RWPE1 (cell line): ENCODE data around the gene TNFSF15.

Source experiments
- CTCF ChIA-PET: fragments of 350-600 bp; sonication (Branson Sonifier 250); formaldehyde crosslinking; extraction: SDS; loops from one replicate; lab custom pipeline; 2021; lab: Yijun Ruan, JAX
- POLR2A ChIA-PET: fragments of 400-600 bp; formaldehyde crosslinking; extraction: SDS; loops from one replicate; lab custom pipeline; 2020; ENCODE audit warnings: antibody characterized with exemption; ENCODE audit not compliant: low non-redundant PET; lab: Yijun Ruan, JAX
- DNase-seq: peaks from one replicate; pipeline ENCODE4 v3.0.0; 2012; ENCODE audit warnings: low spot score
- H3K27ac ChIP-seq: fragments of 450-650 bp; 2 replicates; pipeline ENCODE4 v1.5.1; 2017
- CTCF ChIP-seq: fragments of 450-650 bp; conservative IDR thresholded peaks from 2 replicates; pipeline ENCODE4 v1.5.1; 2017; ENCODE audit warnings: low read depth, mild to moderate bottlenecking

TNFSF15 gene

GRCh38 chr9:114787781-114788498 lies 17.9 kb downstream of the TNFSF15 start:
- peak overlapping the region; percentile 86 for H3K27ac ChIP-seq
- TF ChIP-seq CTCF = no peak
- CTCF ChIA-PET = interaction anchor here (0.6 to 1.2 kb wide), 3 partner anchors 91 to 353 kb away, joined by 3 to 5 read pairs (median 4); no protein-coding TSS in a partner anchor
- peak; percentile 91 for DNase-seq
- POLR2A ChIA-PET = no interaction called here

DNA sequence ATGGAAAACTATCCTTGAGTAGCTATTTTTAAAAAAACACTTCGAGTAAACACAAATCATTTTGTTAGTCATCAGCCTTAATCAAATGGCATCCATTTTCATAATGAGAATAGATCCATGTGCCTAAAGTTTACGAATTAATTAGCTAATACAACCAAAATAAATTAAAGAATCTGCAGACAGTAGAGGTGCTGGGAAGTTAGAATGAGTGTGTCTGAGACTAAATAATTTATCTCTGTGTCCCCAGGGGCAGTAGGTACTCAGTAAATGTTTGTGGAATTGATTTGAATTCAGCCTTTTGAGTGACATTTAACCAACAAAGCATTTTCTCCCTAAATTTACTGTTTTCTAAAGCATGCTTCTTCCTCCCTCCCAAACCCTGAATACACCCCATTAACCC lies 18.6 kb downstream of the TNFSF15 start:
- no peak for TF ChIP-seq CTCF
- ChIA-PET POLR2A (no interaction called here), CTCF (interaction anchor here (0.6 kb wide), 1 partner anchor 353 kb away, joined by 5 read pairs; no protein-coding TSS in a partner anchor)
- DNase-seq = no peak
- no peak overlapping the region for H3K27ac ChIP-seq

GRCh38 chr9:114785866-114786650 lies 19.8 kb downstream of the TNFSF15 start:
- POLR2A ChIA-PET = no interaction called here
- peak overlapping the region; percentile 88 for H3K27ac ChIP-seq
- CTCF ChIA-PET = interaction anchor here (0.8 kb wide), 2 partner anchors 105 to 169 kb away, joined by 3 to 4 read pairs; no protein-coding TSS in a partner anchor
- DNase-seq = peak; percentile 48
- no peak for TF ChIP-seq CTCF

- ChIA-PET POLR2A (no interaction called here), CTCF (no interaction called here)
- TF ChIP-seq CTCF = no peak
- DNase-seq = no peak
- no peak overlapping the region for H3K27ac ChIP-seq
Measured at GRCh38 chr9:114784721-114785279, 21.0 kb downstream of the TNFSF15 start.

DNA sequence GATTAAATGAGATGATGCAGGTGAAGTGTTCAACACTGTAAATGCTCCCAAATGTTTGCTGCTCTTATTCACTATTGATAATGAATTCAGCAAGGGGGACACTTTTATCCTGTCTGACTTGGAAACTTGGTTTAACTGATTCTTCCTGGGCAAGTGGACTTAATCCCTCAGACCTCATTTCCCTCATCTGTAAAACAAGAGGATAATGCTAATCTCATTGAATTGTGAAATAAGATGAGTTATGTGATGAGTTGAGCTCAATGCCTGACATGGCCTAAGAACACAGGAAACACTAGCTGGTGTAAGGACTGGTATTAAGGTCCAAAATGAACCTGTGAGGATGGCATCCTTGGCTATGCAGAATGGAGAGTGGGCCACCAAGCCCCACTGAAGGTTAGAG lies 23.3 kb downstream of the TNFSF15 start:
- DNase-seq = no peak
- TF ChIP-seq CTCF = no peak
- ChIA-PET CTCF (no interaction called here), POLR2A (no interaction called here)
- no peak overlapping the region for H3K27ac ChIP-seq

GRCh38 chr9:114779352-114779845 lies 26.4 kb downstream of the TNFSF15 start:
- ChIA-PET CTCF (interaction anchor here (0.6 kb wide), 2 partner anchors 26 to 44 kb away, joined by 3 read pairs; no protein-coding TSS in a partner anchor), POLR2A (no interaction called here)
- no peak for TF ChIP-seq CTCF
- H3K27ac ChIP-seq = peak overlapping the region; percentile 67
- DNase-seq = peak; percentile 81
